A549 (cell line): Measurements from ENCODE around the gene ALG12.

Experiments used
- ELK1 ChIP-seq: fragments of 150-350 bp; IDR thresholded peaks from 2 replicates; pipeline ENCODE4 v1.6.1; 2014; ENCODE audit warnings: low read depth, mild to moderate bottlenecking, low read length
- EP300 ChIP-seq, 2 experiments: fragments of >200 bp; sonication (Bioruptor Twin); formaldehyde crosslinking; IDR thresholded peaks; 2 replicates in 1 of 2; 3 replicates in 1 of 2; pipeline ENCODE4 v1.6.1; 2016 to 2017
- ESRRA ChIP-seq: fragments of 150-350 bp; IDR thresholded peaks from 2 replicates; pipeline ENCODE4 v1.6.1; 2014; ENCODE audit warnings: mild to moderate bottlenecking, low read length, borderline replicate concordance
- JUNB ChIP-seq: fragments of >200 bp; sonication (Bioruptor Twin); formaldehyde crosslinking; IDR thresholded peaks from 2 replicates; pipeline ENCODE4 v1.6.1; 2016
- MAFK ChIP-seq: fragments of 450-650 bp; IDR thresholded peaks from 2 replicates; pipeline ENCODE4 v1.6.1; 2014; ENCODE audit not compliant: partially characterized antibody
- MYC ChIP-seq: IDR thresholded peaks from 2 replicates; pipeline ENCODE4 v1.6.1; 2012; ENCODE audit warnings: mild to moderate bottlenecking, inconsistent platforms, low read length, improper control_type of control experiment, borderline replicate concordance
- POLR2A ChIP-seq: IDR thresholded peaks from 2 replicates; pipeline ENCODE4 v1.6.1; 2012; ENCODE audit warnings: mild to moderate bottlenecking, low read length
- POLR2AphosphoS2 ChIP-seq: conservative IDR thresholded peaks from 2 replicates; pipeline ENCODE4 v1.6.1; 2012; ENCODE audit warnings: low read length, improper control_type of control experiment, inconsistent platforms
- RNF2 ChIP-seq: fragments of 200-600 bp; sonication (generic); IDR thresholded peaks from 2 replicates; pipeline ENCODE4 v1.6.1; 2016; ENCODE audit warnings: low read depth, mild to moderate bottlenecking, antibody characterized with exemption, moderate library complexity, borderline replicate concordance
- TF ChIP-seq, protein P1 (sequence below): fragments of 200-600 bp; sonication (generic); IDR thresholded peaks from 2 replicates; pipeline ENCODE4 v1.6.1; 2016; ENCODE audit warnings: antibody characterized with exemption, mild to moderate bottlenecking, moderate library complexity
- TF ChIP-seq, protein P2 (sequence below): fragments of >200 bp; sonication (Bioruptor Twin); formaldehyde crosslinking; IDR thresholded peaks from 3 replicates; pipeline ENCODE4 v1.5.1; 2016
- TF ChIP-seq, protein P3 (sequence below): IDR thresholded peaks from 2 replicates; pipeline ENCODE4 v1.6.1; 2012
- TF ChIP-seq, protein P4 (sequence below): fragments of >200 bp; sonication (Bioruptor Twin); formaldehyde crosslinking; IDR thresholded peaks from 3 replicates; pipeline ENCODE4 v1.6.1; 2016

GRCh38 chr22:49884503-49885260, 33.6 kb downstream of the ALG12 start:
- TF ChIP-seq, protein P1, sequence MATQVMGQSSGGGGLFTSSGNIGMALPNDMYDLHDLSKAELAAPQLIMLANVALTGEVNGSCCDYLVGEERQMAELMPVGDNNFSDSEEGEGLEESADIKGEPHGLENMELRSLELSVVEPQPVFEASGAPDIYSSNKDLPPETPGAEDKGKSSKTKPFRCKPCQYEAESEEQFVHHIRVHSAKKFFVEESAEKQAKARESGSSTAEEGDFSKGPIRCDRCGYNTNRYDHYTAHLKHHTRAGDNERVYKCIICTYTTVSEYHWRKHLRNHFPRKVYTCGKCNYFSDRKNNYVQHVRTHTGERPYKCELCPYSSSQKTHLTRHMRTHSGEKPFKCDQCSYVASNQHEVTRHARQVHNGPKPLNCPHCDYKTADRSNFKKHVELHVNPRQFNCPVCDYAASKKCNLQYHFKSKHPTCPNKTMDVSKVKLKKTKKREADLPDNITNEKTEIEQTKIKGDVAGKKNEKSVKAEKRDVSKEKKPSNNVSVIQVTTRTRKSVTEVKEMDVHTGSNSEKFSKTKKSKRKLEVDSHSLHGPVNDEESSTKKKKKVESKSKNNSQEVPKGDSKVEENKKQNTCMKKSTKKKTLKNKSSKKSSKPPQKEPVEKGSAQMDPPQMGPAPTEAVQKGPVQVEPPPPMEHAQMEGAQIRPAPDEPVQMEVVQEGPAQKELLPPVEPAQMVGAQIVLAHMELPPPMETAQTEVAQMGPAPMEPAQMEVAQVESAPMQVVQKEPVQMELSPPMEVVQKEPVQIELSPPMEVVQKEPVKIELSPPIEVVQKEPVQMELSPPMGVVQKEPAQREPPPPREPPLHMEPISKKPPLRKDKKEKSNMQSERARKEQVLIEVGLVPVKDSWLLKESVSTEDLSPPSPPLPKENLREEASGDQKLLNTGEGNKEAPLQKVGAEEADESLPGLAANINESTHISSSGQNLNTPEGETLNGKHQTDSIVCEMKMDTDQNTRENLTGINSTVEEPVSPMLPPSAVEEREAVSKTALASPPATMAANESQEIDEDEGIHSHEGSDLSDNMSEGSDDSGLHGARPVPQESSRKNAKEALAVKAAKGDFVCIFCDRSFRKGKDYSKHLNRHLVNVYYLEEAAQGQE: no peak
- TF ChIP-seq, protein P2, sequence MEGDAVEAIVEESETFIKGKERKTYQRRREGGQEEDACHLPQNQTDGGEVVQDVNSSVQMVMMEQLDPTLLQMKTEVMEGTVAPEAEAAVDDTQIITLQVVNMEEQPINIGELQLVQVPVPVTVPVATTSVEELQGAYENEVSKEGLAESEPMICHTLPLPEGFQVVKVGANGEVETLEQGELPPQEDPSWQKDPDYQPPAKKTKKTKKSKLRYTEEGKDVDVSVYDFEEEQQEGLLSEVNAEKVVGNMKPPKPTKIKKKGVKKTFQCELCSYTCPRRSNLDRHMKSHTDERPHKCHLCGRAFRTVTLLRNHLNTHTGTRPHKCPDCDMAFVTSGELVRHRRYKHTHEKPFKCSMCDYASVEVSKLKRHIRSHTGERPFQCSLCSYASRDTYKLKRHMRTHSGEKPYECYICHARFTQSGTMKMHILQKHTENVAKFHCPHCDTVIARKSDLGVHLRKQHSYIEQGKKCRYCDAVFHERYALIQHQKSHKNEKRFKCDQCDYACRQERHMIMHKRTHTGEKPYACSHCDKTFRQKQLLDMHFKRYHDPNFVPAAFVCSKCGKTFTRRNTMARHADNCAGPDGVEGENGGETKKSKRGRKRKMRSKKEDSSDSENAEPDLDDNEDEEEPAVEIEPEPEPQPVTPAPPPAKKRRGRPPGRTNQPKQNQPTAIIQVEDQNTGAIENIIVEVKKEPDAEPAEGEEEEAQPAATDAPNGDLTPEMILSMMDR: no peak
- TF ChIP-seq POLR2A: no peak
- TF ChIP-seq POLR2AphosphoS2: no peak
- TF ChIP-seq EP300 (IDR thresholded peaks at IDR 0.05): no peak
- TF ChIP-seq ELK1: no peak
- TF ChIP-seq MYC: no peak
- TF ChIP-seq RNF2: no peak
- no peak for TF ChIP-seq ESRRA
- no peak for TF ChIP-seq JUNB
- TF ChIP-seq, protein P3, sequence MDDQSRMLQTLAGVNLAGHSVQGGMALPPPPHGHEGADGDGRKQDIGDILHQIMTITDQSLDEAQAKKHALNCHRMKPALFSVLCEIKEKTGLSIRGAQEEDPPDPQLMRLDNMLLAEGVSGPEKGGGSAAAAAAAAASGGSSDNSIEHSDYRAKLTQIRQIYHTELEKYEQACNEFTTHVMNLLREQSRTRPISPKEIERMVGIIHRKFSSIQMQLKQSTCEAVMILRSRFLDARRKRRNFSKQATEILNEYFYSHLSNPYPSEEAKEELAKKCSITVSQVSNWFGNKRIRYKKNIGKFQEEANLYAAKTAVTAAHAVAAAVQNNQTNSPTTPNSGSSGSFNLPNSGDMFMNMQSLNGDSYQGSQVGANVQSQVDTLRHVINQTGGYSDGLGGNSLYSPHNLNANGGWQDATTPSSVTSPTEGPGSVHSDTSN: no peak
- no peak for TF ChIP-seq MAFK
- TF ChIP-seq, protein P4, sequence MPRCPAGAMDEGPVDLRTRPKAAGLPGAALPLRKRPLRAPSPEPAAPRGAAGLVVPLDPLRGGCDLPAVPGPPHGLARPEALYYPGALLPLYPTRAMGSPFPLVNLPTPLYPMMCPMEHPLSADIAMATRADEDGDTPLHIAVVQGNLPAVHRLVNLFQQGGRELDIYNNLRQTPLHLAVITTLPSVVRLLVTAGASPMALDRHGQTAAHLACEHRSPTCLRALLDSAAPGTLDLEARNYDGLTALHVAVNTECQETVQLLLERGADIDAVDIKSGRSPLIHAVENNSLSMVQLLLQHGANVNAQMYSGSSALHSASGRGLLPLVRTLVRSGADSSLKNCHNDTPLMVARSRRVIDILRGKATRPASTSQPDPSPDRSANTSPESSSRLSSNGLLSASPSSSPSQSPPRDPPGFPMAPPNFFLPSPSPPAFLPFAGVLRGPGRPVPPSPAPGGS: no peak
